HG03097 (cell line): ENCODE data around the gene PTPDC1.

Experiments used
- ATAC-seq: cut with Tn5 transposase; IDR thresholded peaks from one replicate; pipeline ENCODE4 v1.9.1; 2021; ENCODE audit not compliant: unreplicated experiment, low FRiP score

Gene PTPDC1

DNA sequence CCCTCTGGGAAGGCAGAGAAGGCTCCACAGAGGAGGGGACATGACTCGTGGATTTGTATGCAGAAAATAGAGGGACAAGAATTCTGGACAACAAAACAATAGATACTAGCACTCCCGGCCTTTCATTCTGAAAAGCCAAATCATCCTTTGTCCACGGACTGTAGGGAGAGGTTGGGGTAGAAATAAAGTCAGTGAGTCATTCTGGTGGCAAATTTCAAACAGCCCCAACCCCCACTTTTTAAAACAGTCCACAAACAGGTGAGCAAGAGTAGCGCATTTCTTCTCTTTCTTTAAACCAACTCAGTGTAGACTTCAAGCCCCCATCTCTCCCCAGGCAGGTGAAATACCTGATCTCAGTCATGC is 56.1 kb downstream of the PTPDC1 start:
- no peak for ATAC-seq

DNA sequence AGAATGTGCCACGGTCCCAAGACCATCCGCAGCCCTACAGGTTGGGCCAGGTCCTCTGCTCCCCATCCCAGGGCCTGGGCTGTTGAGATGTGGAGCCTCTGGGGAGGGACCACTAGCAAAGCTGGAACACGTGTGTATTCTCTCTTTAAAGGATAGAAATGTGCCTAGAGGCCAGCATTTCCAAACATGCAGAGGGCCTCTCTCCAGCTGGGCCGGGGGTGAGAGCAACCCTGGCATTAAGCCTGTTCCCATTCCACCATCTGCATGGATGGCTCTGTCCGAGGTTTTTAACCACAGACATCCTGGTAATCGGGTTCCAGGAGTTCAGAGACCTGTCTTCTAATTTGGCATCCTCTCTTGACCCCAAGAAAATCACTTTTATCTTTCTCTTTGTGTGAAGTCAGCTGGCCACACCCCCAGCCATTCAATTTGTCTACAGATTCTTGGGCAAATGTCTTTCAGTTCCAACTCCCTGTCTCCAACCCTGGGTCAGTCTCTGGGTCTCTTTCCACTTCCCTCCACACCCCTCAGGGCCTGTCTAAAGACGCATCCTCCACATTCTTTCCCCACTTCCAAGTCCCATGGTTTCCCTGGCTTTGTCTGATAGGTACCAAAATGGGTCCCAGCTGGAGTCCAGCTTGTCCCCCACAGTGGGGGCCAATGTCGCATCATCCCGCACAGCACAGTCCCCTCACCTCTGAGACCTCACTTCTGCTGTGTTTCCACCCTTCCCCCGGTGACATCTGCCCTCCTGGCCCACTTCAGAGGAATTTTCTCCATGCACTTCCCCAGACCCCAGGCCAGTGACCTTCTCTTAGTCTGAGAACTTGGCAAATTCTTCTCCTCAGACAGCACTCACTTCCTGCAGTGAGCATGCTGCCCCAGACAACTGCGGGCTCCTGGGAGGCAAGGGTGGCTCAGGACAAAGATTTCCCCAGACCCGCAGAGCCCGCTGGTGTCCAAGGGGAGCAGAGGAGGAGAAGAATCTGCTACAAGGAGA is 56.8 kb downstream of the PTPDC1 start:
- ATAC-seq, result no peak

GRCh38 chr9:94142353-94142752 is 58.1 kb downstream of the PTPDC1 start:
- no peak for ATAC-seq

GRCh38 chr9:94144394-94144793 is 60.1 kb downstream of the PTPDC1 start:
- ATAC-seq, result no peak

GRCh38 chr9:94145640-94146039 is 61.4 kb downstream of the PTPDC1 start:
- no peak for ATAC-seq

DNA sequence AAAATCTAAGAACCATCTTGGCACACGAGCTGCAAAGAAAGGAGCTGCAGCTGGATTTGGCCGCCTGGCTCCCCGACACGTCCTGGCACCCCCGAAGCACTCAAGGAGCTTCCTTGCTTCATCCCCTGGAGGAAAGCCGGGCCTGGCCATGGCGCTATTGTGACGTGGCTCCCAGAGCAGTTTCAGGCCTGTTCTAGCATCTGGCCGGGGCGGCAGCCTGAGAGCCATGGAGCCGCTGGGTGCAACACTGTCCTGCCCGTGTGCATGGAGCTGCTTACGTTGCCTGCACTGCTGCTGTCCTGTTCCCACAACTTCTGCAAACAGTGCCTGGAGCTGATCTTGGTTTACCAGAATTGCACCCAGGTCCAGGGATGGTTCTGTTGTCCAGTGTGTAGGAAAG is 63.5 kb downstream of the PTPDC1 start:
- ATAC-seq, result no peak

- ATAC-seq, result no peak
Measured at GRCh38 chr9:94148419-94148818, 64.2 kb downstream of the PTPDC1 start.

DNA sequence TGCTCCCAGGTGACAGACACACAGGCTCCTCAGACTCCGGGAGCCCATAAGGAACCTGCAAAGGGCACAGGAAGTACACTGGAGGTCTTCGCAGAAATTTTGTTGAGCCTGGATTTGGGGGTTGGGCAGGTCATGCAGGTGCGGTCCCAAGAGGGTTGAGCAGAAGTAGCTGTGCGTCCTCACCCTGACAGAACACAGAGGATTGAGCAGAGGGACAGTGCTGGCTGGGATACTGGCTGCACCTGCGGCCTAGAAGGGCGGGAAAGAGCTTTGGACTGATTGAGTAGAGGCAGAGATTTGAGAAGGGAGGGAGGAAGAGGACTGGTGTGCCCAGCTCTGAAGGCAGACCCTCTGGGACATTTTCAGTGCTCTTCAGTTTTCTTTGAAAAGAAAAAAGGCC is 65.4 kb downstream of the PTPDC1 start:
- no peak for ATAC-seq

DNA sequence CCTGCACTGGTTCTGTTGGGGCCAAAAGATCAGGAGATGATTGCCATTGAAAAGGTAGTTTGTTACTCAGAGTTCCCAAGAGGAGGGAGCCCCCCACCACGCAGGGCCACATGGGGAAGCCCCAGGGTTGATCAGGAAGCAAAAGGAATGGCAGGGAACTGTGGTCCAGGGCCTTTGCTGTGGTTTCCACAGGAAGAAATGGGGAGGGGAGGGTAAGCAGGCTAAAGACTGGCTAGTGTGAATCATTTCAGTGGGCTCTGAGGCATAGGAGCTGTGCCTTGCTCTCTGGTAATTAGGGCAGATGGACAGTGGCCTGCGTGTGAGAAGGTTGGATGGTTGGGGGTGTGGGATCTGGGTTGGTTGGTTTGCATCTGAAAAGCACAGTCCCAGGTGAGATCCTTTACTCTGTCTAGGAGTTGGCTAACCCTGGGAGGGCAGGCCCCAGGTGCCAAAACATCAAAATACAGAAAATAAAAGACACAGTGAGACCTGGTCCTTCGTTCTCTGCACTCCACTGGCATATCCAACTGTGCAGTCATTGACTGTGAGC is 66.1 kb downstream of the PTPDC1 start:
- no peak for ATAC-seq

- ATAC-seq, result no peak
Measured at GRCh38 chr9:94150890-94151650, 66.8 kb downstream of the PTPDC1 start.

DNA sequence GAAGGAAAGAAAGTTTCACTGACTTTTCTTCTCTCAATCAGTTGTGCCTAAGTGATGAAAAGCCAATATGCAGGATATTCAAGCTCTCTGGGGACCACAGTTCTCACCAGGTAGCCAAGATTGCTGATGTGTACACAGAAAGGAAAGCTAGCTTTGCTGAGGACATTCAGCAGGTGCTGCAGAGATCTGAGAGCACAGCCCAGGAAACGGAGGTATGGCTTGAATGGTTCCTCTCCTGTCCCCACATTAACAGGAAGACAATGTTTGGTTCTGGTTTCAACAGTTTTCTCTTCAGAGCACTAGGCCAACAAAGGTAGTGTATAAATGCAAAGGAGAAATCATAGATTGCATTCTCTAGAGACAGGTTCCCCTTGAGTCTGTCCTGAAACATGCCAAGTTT is 69.6 kb downstream of the PTPDC1 start:
- ATAC-seq, result no peak

GRCh38 chr9:94156348-94157049 is 72.2 kb downstream of the PTPDC1 start:
- ATAC-seq, result no peak

- ATAC-seq, result no peak
Measured at GRCh38 chr9:94157050-94157801, 73.0 kb downstream of the PTPDC1 start.
